ENCODE data around the gene CALHM4. TPM values are rescaled to one million over a fixed set of nuclear protein-coding genes. Genes with fewer than 3 reads are reported as not detected.

Gene CALHM4
- total RNA-seq, 2 donors from 2014 or later: not detected

GRCh38 chr6:116560130-116560529 is 6.6 kb downstream of the CALHM4 start:
- H3K27ac Mint-ChIP-seq: no peak overlapping the region
- no peaks in the 10 kb centered on the region for H3K36me3 Mint-ChIP-seq (ENCODE audit: low read depth)
- H3K4me1 Mint-ChIP-seq: no peaks in the 10 kb centered on the region

GRCh38 chr6:116561377-116562018 is 7.9 kb downstream of the CALHM4 start:
- H3K9me3 Mint-ChIP-seq: no peaks in the 10 kb centered on the region
- H3K4me1 Mint-ChIP-seq: no peaks in the 10 kb centered on the region
- no peak overlapping the region for H3K27ac Mint-ChIP-seq
- peaks cover 9% of the 10 kb centered on the region for H3K27me3 Mint-ChIP-seq
- peak; percentile 64 for ATAC-seq (replicated peaks)
- H3K36me3 Mint-ChIP-seq (ENCODE audit: low read depth): no peaks in the 10 kb centered on the region
- no peak overlapping the region for H3K4me3 Mint-ChIP-seq

More at GRCh38 chr6:116560130-116560529, 6.6 kb downstream of the CALHM4 start:
- no peaks in the 10 kb centered on the region for H3K9me3 Mint-ChIP-seq
- ATAC-seq (replicated peaks): no peak
- no peak overlapping the region for H3K4me3 Mint-ChIP-seq
- H3K27me3 Mint-ChIP-seq: peaks cover 9% of the 10 kb centered on the region

- H3K27me3 Mint-ChIP-seq: peaks cover 9% of the 10 kb centered on the region
- no peaks in the 10 kb centered on the region for H3K4me1 Mint-ChIP-seq
- ATAC-seq (replicated peaks): no peak
- no peaks in the 10 kb centered on the region for H3K9me3 Mint-ChIP-seq
- H3K4me3 Mint-ChIP-seq: no peak overlapping the region
- no peaks in the 10 kb centered on the region for H3K36me3 Mint-ChIP-seq (ENCODE audit: low read depth)
- H3K27ac Mint-ChIP-seq: no peak overlapping the region
Observed at GRCh38 chr6:116562019-116562403, 8.5 kb downstream of the CALHM4 start.

GRCh38 chr6:116562614-116563013 is 9.1 kb downstream of the CALHM4 start:
- Mint-ChIP-seq H3K36me3 (ENCODE audit: low read depth) (no peaks in the 10 kb centered on the region), H3K27me3 (peaks cover 9% of the 10 kb centered on the region), H3K27ac (no peak overlapping the region), H3K4me3 (no peak overlapping the region), H3K4me1 (no peaks in the 10 kb centered on the region), H3K9me3 (no peaks in the 10 kb centered on the region)
- no peak for ATAC-seq (replicated peaks)

- H3K27ac Mint-ChIP-seq: no peak overlapping the region
Observed at GRCh38 chr6:116563830-116564229, 10.3 kb downstream of the CALHM4 start.

GRCh38 chr6:116564311-116564710 is 10.8 kb downstream of the CALHM4 start:
- no peak for ATAC-seq (replicated peaks)
- Mint-ChIP-seq H3K27ac (no peak overlapping the region), H3K36me3 (ENCODE audit: low read depth) (no peaks in the 10 kb centered on the region), H3K9me3 (no peaks in the 10 kb centered on the region), H3K27me3 (peaks cover 9% of the 10 kb centered on the region), H3K4me3 (no peak overlapping the region), H3K4me1 (no peaks in the 10 kb centered on the region)

More at GRCh38 chr6:116563830-116564229, 10.3 kb downstream of the CALHM4 start:
- H3K9me3 Mint-ChIP-seq: no peaks in the 10 kb centered on the region
- ATAC-seq (replicated peaks): no peak
- H3K27me3 Mint-ChIP-seq: peaks cover 9% of the 10 kb centered on the region
- no peaks in the 10 kb centered on the region for H3K4me1 Mint-ChIP-seq
- no peaks in the 10 kb centered on the region for H3K36me3 Mint-ChIP-seq (ENCODE audit: low read depth)
- H3K4me3 Mint-ChIP-seq: no peak overlapping the region

GRCh38 chr6:116564921-116565872 is 11.6 kb downstream of the CALHM4 start:
- ATAC-seq (replicated peaks): no peak
- Mint-ChIP-seq H3K9me3 (no peaks in the 10 kb centered on the region), H3K27ac (no peak overlapping the region), H3K36me3 (ENCODE audit: low read depth) (no peaks in the 10 kb centered on the region), H3K27me3 (peaks cover 9% of the 10 kb centered on the region), H3K4me1 (no peaks in the 10 kb centered on the region), H3K4me3 (no peak overlapping the region)

GRCh38 chr6:116568111-116568510 is 14.6 kb downstream of the CALHM4 start:
- no peaks in the 10 kb centered on the region for H3K27me3 Mint-ChIP-seq
- H3K4me3 Mint-ChIP-seq: no peak overlapping the region
- ATAC-seq (replicated peaks): no peak
- H3K27ac Mint-ChIP-seq: no peak overlapping the region
- peaks cover 6% of the 10 kb centered on the region for H3K4me1 Mint-ChIP-seq
- H3K9me3 Mint-ChIP-seq: no peaks in the 10 kb centered on the region
- H3K36me3 Mint-ChIP-seq (ENCODE audit: low read depth): no peaks in the 10 kb centered on the region

- ATAC-seq (replicated peaks): no peak
- H3K27me3 Mint-ChIP-seq: no peaks in the 10 kb centered on the region
- H3K36me3 Mint-ChIP-seq (ENCODE audit: low read depth): peaks cover 3% of the 10 kb centered on the region
- no peaks in the 10 kb centered on the region for H3K9me3 Mint-ChIP-seq
- H3K4me1 Mint-ChIP-seq: peaks cover 9% of the 10 kb centered on the region
- H3K27ac Mint-ChIP-seq: no peak overlapping the region
- peak overlapping the region; percentile 93 for H3K4me3 Mint-ChIP-seq
Observed at GRCh38 chr6:116568821-116569755, 15.5 kb downstream of the CALHM4 start.

GRCh38 chr6:116570856-116571682 is 17.5 kb downstream of the CALHM4 start, which contains the start of gene RWDD1:
RWDD1 (plus strand) TSS chr6:116571504; CDS start chr6:116571583, 79 bp downstream.
- peak; percentile 95 for ATAC-seq (replicated peaks)
- Mint-ChIP-seq H3K36me3 (ENCODE audit: low read depth) (peaks cover 22% of the 10 kb centered on the region), H3K9me3 (no peaks in the 10 kb centered on the region), H3K27ac (peak within 1 kb of the TSS; percentile 98), H3K4me1 (peaks cover 13% of the 10 kb centered on the region), H3K27me3 (no peaks in the 10 kb centered on the region), H3K4me3 (peak within 1 kb of the TSS; percentile 93)

GRCh38 chr6:116571683-116572000 is 18.1 kb downstream of the CALHM4 start:
- no peaks in the 10 kb centered on the region for H3K9me3 Mint-ChIP-seq
- peak overlapping the region; percentile 98 for H3K27ac Mint-ChIP-seq
- no peak for ATAC-seq (replicated peaks)

GRCh38 chr6:116572162-116572561 is 18.6 kb downstream of the CALHM4 start:
- Mint-ChIP-seq H3K27ac (peak overlapping the region; percentile 98), H3K9me3 (no peaks in the 10 kb centered on the region)

More at GRCh38 chr6:116571683-116572000, 18.1 kb downstream of the CALHM4 start:
- Mint-ChIP-seq H3K4me1 (peaks cover 17% of the 10 kb centered on the region), H3K4me3 (peak overlapping the region; percentile 93), H3K27me3 (no peaks in the 10 kb centered on the region), H3K36me3 (ENCODE audit: low read depth) (peaks cover 28% of the 10 kb centered on the region)

GRCh38 chr6:116575227-116575626 is 21.7 kb downstream of the CALHM4 start:
- H3K27ac Mint-ChIP-seq: no peak overlapping the region

More at GRCh38 chr6:116572162-116572561, 18.6 kb downstream of the CALHM4 start:
- peak overlapping the region; percentile 93 for H3K4me3 Mint-ChIP-seq
- no peak for ATAC-seq (replicated peaks)
- peaks cover 33% of the 10 kb centered on the region for H3K36me3 Mint-ChIP-seq (ENCODE audit: low read depth)
- H3K4me1 Mint-ChIP-seq: peaks cover 20% of the 10 kb centered on the region
- no peaks in the 10 kb centered on the region for H3K27me3 Mint-ChIP-seq

More at GRCh38 chr6:116575227-116575626, 21.7 kb downstream of the CALHM4 start:
- ATAC-seq (replicated peaks): no peak
- Mint-ChIP-seq H3K36me3 (ENCODE audit: low read depth) (peaks cover 55% of the 10 kb centered on the region), H3K4me1 (peaks cover 25% of the 10 kb centered on the region), H3K4me3 (no peak overlapping the region), H3K27me3 (no peaks in the 10 kb centered on the region), H3K9me3 (no peaks in the 10 kb centered on the region)

All from activated T-helper 17 cell treated with anti-CD3 and anti-CD28 coated beads, Interleukin-2, amount 50 U/mL, for 72 hours (primary cell).